GM18861 (cell line): ENCODE results near the gene BCAS3.
"Not testable (repeated sequence)": the region's sequence is repeated elsewhere in the genome, so short reads cannot be mapped to it uniquely, and the experiment has no call there.

Experiments used
- ATAC-seq: cut with Tn5 transposase; IDR thresholded peaks from one replicate; pipeline ENCODE4 v1.9.1; 2021; ENCODE audit not compliant: unreplicated experiment

The BCAS3 gene

GRCh38 chr17:60671482-60671881 is 6.2 kb upstream of the BCAS3 start:
- no peak for ATAC-seq

- not testable (repeated sequence) for ATAC-seq
Measured at GRCh38 chr17:60674637-60675036, 3.0 kb upstream of the BCAS3 start.

- no peak for ATAC-seq
Measured at GRCh38 chr17:60675997-60676396, 1.7 kb upstream of the BCAS3 start.

- ATAC-seq, result no peak
Measured at GRCh38 chr17:60676758-60677307, 818 bp upstream of the BCAS3 start.

GRCh38 chr17:60678118-60678444 is 430 bp downstream of the BCAS3 start:
- no peak for ATAC-seq

- ATAC-seq, result no peak
Measured at GRCh38 chr17:60679287-60679686, 1.6 kb downstream of the BCAS3 start.

- no peak for ATAC-seq
Measured at GRCh38 chr17:60680754-60681153, 3.1 kb downstream of the BCAS3 start.

- ATAC-seq, result no peak
Measured at GRCh38 chr17:60685437-60685836, 7.8 kb downstream of the BCAS3 start.

GRCh38 chr17:60695960-60696359 is 18.3 kb downstream of the BCAS3 start:
- ATAC-seq, result no peak

- ATAC-seq, result no peak
Measured at GRCh38 chr17:60699090-60699489, 21.4 kb downstream of the BCAS3 start.

- no peak for ATAC-seq
Measured at GRCh38 chr17:60704170-60704569, 26.5 kb downstream of the BCAS3 start.

GRCh38 chr17:60712675-60713074 is 35.0 kb downstream of the BCAS3 start:
- ATAC-seq, result no peak

- no peak for ATAC-seq
Measured at GRCh38 chr17:60713608-60714007, 36.0 kb downstream of the BCAS3 start.

GRCh38 chr17:60716766-60717165 is 39.1 kb downstream of the BCAS3 start:
- no peak for ATAC-seq

GRCh38 chr17:60717814-60718213 is 40.2 kb downstream of the BCAS3 start:
- ATAC-seq, result no peak

GRCh38 chr17:60720763-60721531 is 43.3 kb downstream of the BCAS3 start:
- ATAC-seq, result no peak

- peak; percentile 49 for ATAC-seq
Measured at GRCh38 chr17:60724647-60725046, 47.0 kb downstream of the BCAS3 start.

- no peak for ATAC-seq
Measured at GRCh38 chr17:60729854-60730253, 52.2 kb downstream of the BCAS3 start.

- no peak for ATAC-seq
Measured at GRCh38 chr17:60730273-60730672, 52.6 kb downstream of the BCAS3 start.

- ATAC-seq, result no peak
Measured at GRCh38 chr17:60738287-60738686, 60.6 kb downstream of the BCAS3 start.

- ATAC-seq, result no peak
Measured at GRCh38 chr17:60740584-60740983, 62.9 kb downstream of the BCAS3 start.

- no peak for ATAC-seq
Measured at GRCh38 chr17:60741031-60741430, 63.4 kb downstream of the BCAS3 start.

GRCh38 chr17:60743282-60743681 is 65.6 kb downstream of the BCAS3 start:
- ATAC-seq, result no peak
